Testis (tissue), 3 donors: ENCODE results near the gene TNP2. TPM values are rescaled to one million over a fixed set of nuclear protein-coding genes. Genes with fewer than 3 reads are reported as not detected.

Experiments used
- DNase-seq: peaks from one replicate; pipeline ENCODE4 v3.0.0-alpha.2; 2019
- H3K27ac ChIP-seq, 2 donors: fragments of 200-600 bp; sonication (generic); one replicate each; pipeline ENCODE4 v1.5.1; 2019
- H3K27me3 ChIP-seq: fragments of 200-600 bp; sonication (generic); one replicate; pipeline ENCODE4 v1.5.1; 2019
- H3K36me3 ChIP-seq: fragments of 200-600 bp; sonication (generic); one replicate; pipeline ENCODE4 v1.5.1; 2017; ENCODE audit warnings: low read depth; ENCODE audit errors: missing control alignments
- H3K4me1 ChIP-seq: fragments of 200-600 bp; sonication (generic); one replicate; pipeline ENCODE4 v1.5.1; 2019
- H3K4me3 ChIP-seq, 2 donors: fragments of 200-600 bp; sonication (generic); one replicate each; pipeline ENCODE4 v1.5.1; 2017 to 2019
- H3K9me3 ChIP-seq: fragments of 200-600 bp; sonication (generic); one replicate; pipeline ENCODE4 v1.5.1; 2017
- CTCF ChIP-seq, 3 experiments: fragments of 450-650 bp in 2 of 3; fragments of 200-600 bp in 1 of 3; sonication (generic) in 1 of 3; IDR thresholded peaks; one replicate each; pipeline ENCODE4 v1.5.1; 2016 to 2019; ENCODE audit warnings: antibody characterized with exemption in 3 of 3, mild to moderate bottlenecking in 2 of 3, moderate library complexity in 1 of 3
- POLR2A ChIP-seq: fragments of 450-650 bp; IDR thresholded peaks from one replicate; pipeline ENCODE4 v1.6.1; 2017; ENCODE audit warnings: antibody characterized with exemption, mild to moderate bottlenecking, moderate library complexity
- WGBS, 2 donors: methylation state at CpG; one replicate each; pipeline ENCODE4 v1.1.5; 2018; 5-methylcytosine and 5-hydroxymethylcytosine counted together
- intact Hi-C: fragments of 100-400 bp; cut with DNase I; formaldehyde crosslinking; loops from one replicate; pipeline ENCODE4 v1.15.1; 2023; ENCODE audit warnings: low total_unique reads
- polyA plus RNA-seq: library from polyadenylated mRNA; stranded (reverse); fragments of 350-450 nt; fragmentation: Illumina TruSeq; extraction: RNeasy Lipid Tissue Mini Kit (QIAGEN cat#74804); gene quantifications from one replicate; pipeline ENCODE4 v1.2.3, GENCODE V29; 2014; ENCODE audit warnings: low read depth, low replicate concordance; ENCODE audit not compliant: insufficient read depth
- total RNA-seq, 2 donors: library from RNA; depleted of rRNA; stranded (reverse); fragments of >200 nt; gene quantifications; one replicate each; pipeline ENCODE4 v1.2.3, GENCODE V29; 2016

The TNP2 gene
- total and polyA plus RNA-seq, 3 donors from 2014 or later = 10.2 to 38.4 (median 29.8) TPM

GRCh38 chr16:11306997-11307638, 38.0 kb upstream of the TNP2 start:
- no peaks in the 10 kb centered on the region for H3K9me3 ChIP-seq
- H3K27me3 ChIP-seq = no peaks in the 10 kb centered on the region
- TF ChIP-seq POLR2A (no peak), CTCF (IDR thresholded peaks at IDR 0.05) (no peak)
- DNase-seq = no peak
- no peak overlapping the region for H3K4me3 ChIP-seq
- no peak overlapping the region for H3K27ac ChIP-seq
- peaks cover 11% of the 10 kb centered on the region for H3K4me1 ChIP-seq
- H3K36me3 ChIP-seq = no peaks in the 10 kb centered on the region
- intact Hi-C loops = no loop called here
- 88 to 89% methylated on average over 7 of the region's 7 CpGs for WGBS, 2 donors

GRCh38 chr16:11306381-11306780, 37.3 kb upstream of the TNP2 start:
- DNase-seq = no peak
- TF ChIP-seq CTCF (IDR thresholded peaks at IDR 0.05) (no peak), POLR2A (no peak)
- intact Hi-C loops = no loop called here
- no peaks in the 10 kb centered on the region for H3K36me3 ChIP-seq
- no peaks in the 10 kb centered on the region for H3K9me3 ChIP-seq
- no peak overlapping the region for H3K27ac ChIP-seq
- H3K4me1 ChIP-seq = peaks cover 10% of the 10 kb centered on the region
- WGBS, 2 donors = 88 to 93% methylated on average over 8 of the region's 8 CpGs
- no peak overlapping the region for H3K4me3 ChIP-seq
- H3K27me3 ChIP-seq = no peaks in the 10 kb centered on the region

- DNase-seq = peak; percentile 60
- WGBS, 2 donors = 38 to 57% methylated on average over 18 of the region's 18 CpGs
- Histone ChIP-seq H3K27ac (no peak overlapping the region), H3K4me3 (peak overlapping the region; percentile 27), H3K36me3 (no peaks in the 10 kb centered on the region), H3K27me3 (no peaks in the 10 kb centered on the region), H3K9me3 (no peaks in the 10 kb centered on the region), H3K4me1 (peaks cover 3% of the 10 kb centered on the region)
- no peak for TF ChIP-seq CTCF (IDR thresholded peaks at IDR 0.05)
- TF ChIP-seq POLR2A = no peak
- intact Hi-C loops = no loop called here
These were observed 34.4 kb upstream of the TNP2 start for GRCh38 chr16:11303405-11304138.

GRCh38 chr16:11302977-11303376, 33.9 kb upstream of the TNP2 start:
- 81 to 85% methylated on average over 4 of the region's 4 CpGs for WGBS, 2 donors
- H3K4me3 ChIP-seq = no peak overlapping the region
- H3K4me1 ChIP-seq = peaks cover 3% of the 10 kb centered on the region
- H3K27me3 ChIP-seq = no peaks in the 10 kb centered on the region
- no peak overlapping the region for H3K27ac ChIP-seq
- no peak for DNase-seq
- no peaks in the 10 kb centered on the region for H3K36me3 ChIP-seq
- intact Hi-C loops = no loop called here
- H3K9me3 ChIP-seq = no peaks in the 10 kb centered on the region
- no peak for TF ChIP-seq CTCF (IDR thresholded peaks at IDR 0.05)
- TF ChIP-seq POLR2A = no peak
